ENCODE results near the gene CHD2. TPM values are rescaled to one million over a fixed set of nuclear protein-coding genes. Genes with fewer than 3 reads are reported as not detected.

Gene CHD2
- total and polyA plus RNA-seq, 4 donors: 13.9 to 90.2 (median 49.4) TPM

DNA sequence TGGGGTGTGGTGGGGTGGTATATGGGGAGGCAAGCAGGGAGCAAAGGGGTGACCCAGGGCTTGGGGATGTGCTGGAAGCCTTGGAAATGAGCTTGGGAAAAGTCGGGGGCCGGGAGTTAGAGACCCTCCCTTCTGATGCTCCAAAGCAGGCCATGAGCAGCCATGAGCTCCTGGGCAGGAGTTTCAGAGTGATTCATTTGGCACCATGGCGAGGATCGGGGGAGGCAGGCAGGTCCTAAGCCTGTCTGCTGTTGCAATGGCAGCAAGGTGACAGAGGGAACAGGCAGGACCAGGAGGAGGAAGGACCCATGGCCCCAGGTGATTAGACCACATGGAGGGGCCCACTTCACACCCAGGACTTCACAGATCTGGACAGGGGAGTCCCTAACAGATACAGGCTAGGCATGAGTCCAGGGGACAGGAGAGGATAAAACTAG lies 167.5 kb downstream of the CHD2 start (continued):
- TF ChIP-seq, protein P1, sequence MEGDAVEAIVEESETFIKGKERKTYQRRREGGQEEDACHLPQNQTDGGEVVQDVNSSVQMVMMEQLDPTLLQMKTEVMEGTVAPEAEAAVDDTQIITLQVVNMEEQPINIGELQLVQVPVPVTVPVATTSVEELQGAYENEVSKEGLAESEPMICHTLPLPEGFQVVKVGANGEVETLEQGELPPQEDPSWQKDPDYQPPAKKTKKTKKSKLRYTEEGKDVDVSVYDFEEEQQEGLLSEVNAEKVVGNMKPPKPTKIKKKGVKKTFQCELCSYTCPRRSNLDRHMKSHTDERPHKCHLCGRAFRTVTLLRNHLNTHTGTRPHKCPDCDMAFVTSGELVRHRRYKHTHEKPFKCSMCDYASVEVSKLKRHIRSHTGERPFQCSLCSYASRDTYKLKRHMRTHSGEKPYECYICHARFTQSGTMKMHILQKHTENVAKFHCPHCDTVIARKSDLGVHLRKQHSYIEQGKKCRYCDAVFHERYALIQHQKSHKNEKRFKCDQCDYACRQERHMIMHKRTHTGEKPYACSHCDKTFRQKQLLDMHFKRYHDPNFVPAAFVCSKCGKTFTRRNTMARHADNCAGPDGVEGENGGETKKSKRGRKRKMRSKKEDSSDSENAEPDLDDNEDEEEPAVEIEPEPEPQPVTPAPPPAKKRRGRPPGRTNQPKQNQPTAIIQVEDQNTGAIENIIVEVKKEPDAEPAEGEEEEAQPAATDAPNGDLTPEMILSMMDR (IDR thresholded peaks at IDR 0.05; ENCODE audit: low read depth, low read length, missing input control): no peak

DNA sequence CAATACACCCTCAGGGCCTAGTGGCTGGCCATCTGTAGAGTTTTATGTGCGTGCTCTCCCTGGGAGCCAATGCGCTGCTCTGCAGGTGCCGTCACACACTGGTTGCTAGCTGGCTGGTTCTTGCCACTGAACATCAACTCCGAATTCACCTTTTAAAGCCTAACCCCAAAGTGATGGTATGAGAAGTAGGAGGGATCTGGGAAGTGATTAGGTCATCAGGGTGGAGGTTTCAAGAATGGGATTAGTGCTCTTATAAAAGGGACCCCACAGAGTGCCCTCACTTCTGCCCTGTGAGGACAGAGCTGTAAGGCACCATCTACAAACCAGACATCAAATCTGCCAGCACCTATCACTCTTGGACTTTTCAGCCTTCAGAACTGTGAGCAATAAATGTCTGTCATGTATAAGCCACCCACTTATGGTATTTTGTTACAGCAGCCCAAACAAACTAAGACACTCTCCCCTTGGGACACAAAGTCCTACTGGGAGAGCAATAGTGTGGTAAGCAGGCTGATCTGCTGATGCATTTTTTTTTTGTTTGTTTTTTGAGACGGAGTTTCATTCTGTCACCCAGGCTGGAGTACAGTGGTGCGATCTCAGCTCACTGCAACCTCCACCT lies 168.6 kb downstream of the CHD2 start:
- WGBS: 89% methylated on average over 6 of the region's 6 CpGs
- Histone ChIP-seq H3K36me3 (ENCODE audit: control insufficient read depth in 4 of 4, insufficient read depth in 3 of 4, low read depth in 1 of 4, low read length in 3 of 4) (no peaks in the 10 kb centered on the region), H3K4me3 (ENCODE audit: low read depth in 1 of 3, low read length in 3 of 3) (no peak overlapping the region), H3K9ac (ENCODE audit: low read depth in 1 of 2, low read length in 2 of 2) (no peak overlapping the region), H3K9me3 (ENCODE audit: control insufficient read depth in 4 of 4, low read length in 3 of 4) (no peaks in the 10 kb centered on the region), H3K27ac (ENCODE audit: low read depth in 1 of 2, low read length in 2 of 2) (no peak overlapping the region), H3K4me1 (ENCODE audit: control insufficient read depth in 4 of 4, insufficient read depth in 4 of 4, low read length in 3 of 4) (peaks cover 8 to 19% (median 9%) of the 10 kb centered on the region in 4 donors), H3K27me3 (ENCODE audit: control insufficient read depth in 4 of 4, insufficient read depth in 4 of 4, low read length in 3 of 4) (peaks cover 2 to 14% (median 12%) of the 10 kb centered on the region in 4 donors)
- TF ChIP-seq YY1 (IDR thresholded peaks at IDR 0.05) (no peak), FOXA1 (IDR thresholded peaks at IDR 0.05) (no peak), RAD21 (IDR thresholded peaks at IDR 0.05) (no peak)
- no peak for DNase-seq (ENCODE audit: low spot score)

DNA sequence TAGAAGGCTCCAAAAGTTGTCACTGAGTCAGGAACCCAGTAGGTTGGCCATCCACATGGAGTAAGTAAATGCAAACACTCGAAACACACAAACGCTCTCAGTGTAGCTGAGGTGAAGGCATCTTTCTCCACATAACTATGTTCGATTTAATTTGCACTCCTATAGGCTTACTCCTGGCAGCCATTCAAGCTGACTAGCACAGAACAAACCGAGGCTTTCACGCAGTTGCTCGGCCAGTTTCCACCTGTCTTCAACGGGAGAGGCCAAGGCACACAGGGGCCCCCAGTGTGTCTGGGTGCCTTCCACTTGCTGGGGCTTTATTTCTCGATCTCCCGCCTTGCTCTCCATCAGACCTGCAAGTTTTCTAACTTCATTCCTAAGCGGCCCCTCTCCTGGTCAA lies 170.0 kb downstream of the CHD2 start:
- no peak overlapping the region for H3K27ac ChIP-seq (ENCODE audit: low read depth in 1 of 2, low read length in 2 of 2)
- 68% methylated on average over 10 of the region's 10 CpGs for WGBS
- no peaks in the 10 kb centered on the region for H3K36me3 ChIP-seq (ENCODE audit: control insufficient read depth in 4 of 4, insufficient read depth in 3 of 4, low read depth in 1 of 4, low read length in 3 of 4)
- H3K9me3 ChIP-seq (ENCODE audit: control insufficient read depth in 4 of 4, low read length in 3 of 4): no peaks in the 10 kb centered on the region
- H3K4me3 ChIP-seq (ENCODE audit: low read depth in 1 of 3, low read length in 3 of 3): no peak overlapping the region
- no peak for TF ChIP-seq JUND (IDR thresholded peaks at IDR 0.05)
- TF ChIP-seq SP1 (IDR thresholded peaks at IDR 0.05): no peak
- TF ChIP-seq, protein P2, sequence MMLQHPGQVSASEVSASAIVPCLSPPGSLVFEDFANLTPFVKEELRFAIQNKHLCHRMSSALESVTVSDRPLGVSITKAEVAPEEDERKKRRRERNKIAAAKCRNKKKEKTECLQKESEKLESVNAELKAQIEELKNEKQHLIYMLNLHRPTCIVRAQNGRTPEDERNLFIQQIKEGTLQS (IDR thresholded peaks at IDR 0.05): no peak
- no peak for TF ChIP-seq HNF4A (conservative IDR thresholded peaks at IDR 0.05)
- TF ChIP-seq GABPA (IDR thresholded peaks at IDR 0.05 in 1 of 2, conservative IDR thresholded peaks at IDR 0.05 in 1 of 2): no peak
- TF ChIP-seq, protein P3, sequence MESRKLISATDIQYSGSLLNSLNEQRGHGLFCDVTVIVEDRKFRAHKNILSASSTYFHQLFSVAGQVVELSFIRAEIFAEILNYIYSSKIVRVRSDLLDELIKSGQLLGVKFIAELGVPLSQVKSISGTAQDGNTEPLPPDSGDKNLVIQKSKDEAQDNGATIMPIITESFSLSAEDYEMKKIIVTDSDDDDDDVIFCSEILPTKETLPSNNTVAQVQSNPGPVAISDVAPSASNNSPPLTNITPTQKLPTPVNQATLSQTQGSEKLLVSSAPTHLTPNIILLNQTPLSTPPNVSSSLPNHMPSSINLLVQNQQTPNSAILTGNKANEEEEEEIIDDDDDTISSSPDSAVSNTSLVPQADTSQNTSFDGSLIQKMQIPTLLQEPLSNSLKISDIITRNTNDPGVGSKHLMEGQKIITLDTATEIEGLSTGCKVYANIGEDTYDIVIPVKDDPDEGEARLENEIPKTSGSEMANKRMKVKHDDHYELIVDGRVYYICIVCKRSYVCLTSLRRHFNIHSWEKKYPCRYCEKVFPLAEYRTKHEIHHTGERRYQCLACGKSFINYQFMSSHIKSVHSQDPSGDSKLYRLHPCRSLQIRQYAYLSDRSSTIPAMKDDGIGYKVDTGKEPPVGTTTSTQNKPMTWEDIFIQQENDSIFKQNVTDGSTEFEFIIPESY (IDR thresholded peaks at IDR 0.05): no peak
- no peak for TF ChIP-seq NR2F2 (IDR thresholded peaks at IDR 0.05)
- TF ChIP-seq, protein P4, sequence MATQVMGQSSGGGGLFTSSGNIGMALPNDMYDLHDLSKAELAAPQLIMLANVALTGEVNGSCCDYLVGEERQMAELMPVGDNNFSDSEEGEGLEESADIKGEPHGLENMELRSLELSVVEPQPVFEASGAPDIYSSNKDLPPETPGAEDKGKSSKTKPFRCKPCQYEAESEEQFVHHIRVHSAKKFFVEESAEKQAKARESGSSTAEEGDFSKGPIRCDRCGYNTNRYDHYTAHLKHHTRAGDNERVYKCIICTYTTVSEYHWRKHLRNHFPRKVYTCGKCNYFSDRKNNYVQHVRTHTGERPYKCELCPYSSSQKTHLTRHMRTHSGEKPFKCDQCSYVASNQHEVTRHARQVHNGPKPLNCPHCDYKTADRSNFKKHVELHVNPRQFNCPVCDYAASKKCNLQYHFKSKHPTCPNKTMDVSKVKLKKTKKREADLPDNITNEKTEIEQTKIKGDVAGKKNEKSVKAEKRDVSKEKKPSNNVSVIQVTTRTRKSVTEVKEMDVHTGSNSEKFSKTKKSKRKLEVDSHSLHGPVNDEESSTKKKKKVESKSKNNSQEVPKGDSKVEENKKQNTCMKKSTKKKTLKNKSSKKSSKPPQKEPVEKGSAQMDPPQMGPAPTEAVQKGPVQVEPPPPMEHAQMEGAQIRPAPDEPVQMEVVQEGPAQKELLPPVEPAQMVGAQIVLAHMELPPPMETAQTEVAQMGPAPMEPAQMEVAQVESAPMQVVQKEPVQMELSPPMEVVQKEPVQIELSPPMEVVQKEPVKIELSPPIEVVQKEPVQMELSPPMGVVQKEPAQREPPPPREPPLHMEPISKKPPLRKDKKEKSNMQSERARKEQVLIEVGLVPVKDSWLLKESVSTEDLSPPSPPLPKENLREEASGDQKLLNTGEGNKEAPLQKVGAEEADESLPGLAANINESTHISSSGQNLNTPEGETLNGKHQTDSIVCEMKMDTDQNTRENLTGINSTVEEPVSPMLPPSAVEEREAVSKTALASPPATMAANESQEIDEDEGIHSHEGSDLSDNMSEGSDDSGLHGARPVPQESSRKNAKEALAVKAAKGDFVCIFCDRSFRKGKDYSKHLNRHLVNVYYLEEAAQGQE (IDR thresholded peaks at IDR 0.05): no peak
- TF ChIP-seq HNF4G (IDR thresholded peaks at IDR 0.05): no peak
- no peak overlapping the region for H3K9ac ChIP-seq (ENCODE audit: low read depth in 1 of 2, low read length in 2 of 2)
- DNase-seq (ENCODE audit: low spot score): no peak
- peaks cover 2 to 19% (median 14%) of the 10 kb centered on the region in 4 donors for H3K27me3 ChIP-seq (ENCODE audit: control insufficient read depth in 4 of 4, insufficient read depth in 4 of 4, low read length in 3 of 4)
- H3K4me1 ChIP-seq (ENCODE audit: control insufficient read depth in 4 of 4, insufficient read depth in 4 of 4, low read length in 3 of 4): peaks cover 8 to 19% (median 9%) of the 10 kb centered on the region in 4 donors
